Liver (tissue), 9 donors: ENCODE results near the gene CRYBG1. TPM values are rescaled to one million over a fixed set of nuclear protein-coding genes. Genes with fewer than 3 reads are reported as not detected.

ENCODE experiments used
- DNase-seq: peaks from one replicate; pipeline ENCODE4 v3.0.0-alpha.2; 2017; ENCODE audit warnings: low spot score
- H3K27ac ChIP-seq, 2 donors: one replicate each; pipeline ENCODE4 v1.7.0; 2013; ENCODE audit warnings: inconsistent platforms in 2 of 2, low read length in 2 of 2, control low read depth in 1 of 2, low read depth in 1 of 2, mild to moderate bottlenecking in 1 of 2
- H3K27me3 ChIP-seq, 4 donors: one replicate each; pipeline versions ENCODE4 v1.6.1 to v1.7.0; 2013; ENCODE audit warnings: low read length in 3 of 4, inconsistent platforms in 1 of 4, mild to moderate bottlenecking in 1 of 4, moderate library complexity in 1 of 4; ENCODE audit not compliant: control insufficient read depth in 4 of 4, insufficient read depth in 4 of 4
- H3K36me3 ChIP-seq, 4 donors: one replicate each; pipeline versions ENCODE4 v1.6.1 to v1.7.0; 2013; ENCODE audit warnings: low read length in 3 of 4, mild to moderate bottlenecking in 3 of 4, low read depth in 1 of 4, moderate library complexity in 1 of 4; ENCODE audit not compliant: control insufficient read depth in 4 of 4, insufficient read depth in 3 of 4
- H3K4me1 ChIP-seq, 4 donors: one replicate each; pipeline versions ENCODE4 v1.6.1 to v1.7.0; 2013; ENCODE audit warnings: low read length in 3 of 4, mild to moderate bottlenecking in 3 of 4, moderate library complexity in 1 of 4; ENCODE audit not compliant: control insufficient read depth in 4 of 4, insufficient read depth in 4 of 4
- H3K4me3 ChIP-seq, 3 donors: one replicate each; pipeline versions ENCODE4 v1.6.1 to v1.7.0; 2013; ENCODE audit warnings: low read length in 3 of 3, control low read depth in 1 of 3, low read depth in 1 of 3, mild to moderate bottlenecking in 1 of 3
- H3K9ac ChIP-seq, 2 donors: one replicate each; pipeline ENCODE4 v1.7.0; 2013; ENCODE audit warnings: low read length in 2 of 2, mild to moderate bottlenecking in 2 of 2, moderate library complexity in 2 of 2, control low read depth in 1 of 2, low read depth in 1 of 2
- H3K9me3 ChIP-seq, 4 donors: one replicate each; pipeline versions ENCODE4 v1.6.1 to v1.7.0; 2013; ENCODE audit warnings: low read length in 3 of 4; ENCODE audit not compliant: control insufficient read depth in 4 of 4
- ATF3 ChIP-seq: IDR thresholded peaks from 2 replicates; pipeline ENCODE4 v1.6.1; 2016; ENCODE audit warnings: antibody characterized with exemption
- EGR1 ChIP-seq, 2 donors: IDR thresholded peaks; 2 replicates each; pipeline ENCODE4 v1.6.1; 2016 to 2018; ENCODE audit warnings: antibody characterized with exemption in 2 of 2, low read depth in 2 of 2
- FOXA1 ChIP-seq: IDR thresholded peaks from 2 replicates; pipeline ENCODE4 v1.6.1; 2016; ENCODE audit warnings: antibody characterized with exemption
- FOXA2 ChIP-seq: IDR thresholded peaks from 2 replicates; pipeline ENCODE4 v1.6.1; 2016; ENCODE audit warnings: antibody characterized with exemption
- GABPA ChIP-seq, 2 donors: IDR thresholded peaks in 1 of 2; conservative IDR thresholded peaks in 1 of 2; 2 replicates each; pipeline ENCODE4 v1.6.1; 2016; ENCODE audit warnings: antibody characterized with exemption in 2 of 2, mild to moderate bottlenecking in 1 of 2, moderate library complexity in 1 of 2
- HNF4G ChIP-seq: IDR thresholded peaks from 2 replicates; pipeline ENCODE4 v1.6.1; 2016; ENCODE audit warnings: antibody characterized with exemption
- JUND ChIP-seq, 2 donors: IDR thresholded peaks; 2 replicates each; pipeline ENCODE4 v1.6.1; 2016; ENCODE audit warnings: antibody characterized with exemption in 2 of 2
- MAX ChIP-seq: IDR thresholded peaks from 2 replicates; pipeline ENCODE4 v1.6.1; 2016; ENCODE audit warnings: antibody characterized with exemption
- NR2F2 ChIP-seq: IDR thresholded peaks from 2 replicates; pipeline ENCODE4 v1.6.1; 2016; ENCODE audit warnings: antibody characterized with exemption
- RAD21 ChIP-seq, 2 donors: IDR thresholded peaks; 2 replicates each; pipeline ENCODE4 v1.6.1; 2016; ENCODE audit warnings: antibody characterized with exemption in 2 of 2, mild to moderate bottlenecking in 2 of 2
- REST ChIP-seq: IDR thresholded peaks from 2 replicates; pipeline ENCODE4 v1.6.1; 2016; ENCODE audit warnings: antibody characterized with exemption, mild to moderate bottlenecking
- RXRA ChIP-seq, 2 donors: IDR thresholded peaks; 2 replicates each; pipeline ENCODE4 v1.6.1; 2017 to 2018; ENCODE audit warnings: antibody characterized with exemption in 2 of 2, mild to moderate bottlenecking in 1 of 2
- SP1 ChIP-seq: IDR thresholded peaks from 2 replicates; pipeline ENCODE4 v1.6.1; 2018; ENCODE audit warnings: antibody characterized with exemption, mild to moderate bottlenecking
- TAF1 ChIP-seq: conservative IDR thresholded peaks from 2 replicates; pipeline ENCODE4 v1.6.1; 2016; ENCODE audit warnings: antibody characterized with exemption, mild to moderate bottlenecking
- WGBS: extraction: QIAGEN DNeasy Blood & Tissue Kit; methylation state at CpG from one replicate; pipeline ENCODE4 v1.1.7; 2013; 5-methylcytosine and 5-hydroxymethylcytosine counted together
- polyA plus RNA-seq, 2 donors: library from polyadenylated mRNA; stranded (reverse) in 1 of 2; unstranded in 1 of 2; fragments of 200-250 nt in 1 of 2; fragments of >200 nt in 1 of 2; fragmentation: Nextera tagmentation in 1 of 2; extraction: Ambion mirVana in 1 of 2; gene quantifications; one replicate each; pipeline versions ENCODE4 v1.2.1 to v1.2.3, GENCODE V29; 2013 to 2015
- total RNA-seq, 2 donors: library from RNA; depleted of rRNA; stranded (reverse); fragments of >200 nt; gene quantifications; one replicate each; pipeline ENCODE4 v1.2.3, GENCODE V29; 2014
- TF ChIP-seq, protein P1 (sequence below): IDR thresholded peaks from 2 replicates; pipeline ENCODE4 v1.6.1; 2016; ENCODE audit warnings: antibody characterized with exemption
- TF ChIP-seq, protein P2 (sequence below): fragments of 150-350 bp; IDR thresholded peaks from 2 replicates; pipeline ENCODE4 v1.5.1; 2017; ENCODE audit warnings: improper control_type of control experiment, low read depth, low read length; ENCODE audit not compliant: missing input control
- donor health status: healthy.
- donor health status: healthy.
- donor health status: healthy.
- donor health status: healthy.
- donor health status: healthy.

CRYBG1 gene
- total and polyA plus RNA-seq, 4 donors: 2.3 to 8.7 (median 4.0) TPM

GRCh38 chr6:106612671-106613416 lies 252.3 kb downstream of the CRYBG1 start (continued):
- TF ChIP-seq GABPA (IDR thresholded peaks at IDR 0.05 in 1 of 2, conservative IDR thresholded peaks at IDR 0.05 in 1 of 2): no peak
- no peak for TF ChIP-seq JUND (IDR thresholded peaks at IDR 0.05)
- TF ChIP-seq EGR1 (IDR thresholded peaks at IDR 0.05; ENCODE audit: low read depth in 2 of 2): no peak
- TF ChIP-seq FOXA2: no peak

GRCh38 chr6:106613590-106613989 lies 253.1 kb downstream of the CRYBG1 start:
- no peak overlapping the region for H3K9ac ChIP-seq
- DNase-seq: no peak
- no peaks in the 10 kb centered on the region for H3K4me1 ChIP-seq
- TF ChIP-seq GABPA (IDR thresholded peaks at IDR 0.05 in 1 of 2, conservative IDR thresholded peaks at IDR 0.05 in 1 of 2): no peak
- no peak for TF ChIP-seq SP1
- TF ChIP-seq RAD21 (IDR thresholded peaks at IDR 0.05): no peak
- no peak for TF ChIP-seq FOXA2
- TF ChIP-seq NR2F2: no peak
- TF ChIP-seq JUND (IDR thresholded peaks at IDR 0.05): no peak
- TF ChIP-seq, protein P1, sequence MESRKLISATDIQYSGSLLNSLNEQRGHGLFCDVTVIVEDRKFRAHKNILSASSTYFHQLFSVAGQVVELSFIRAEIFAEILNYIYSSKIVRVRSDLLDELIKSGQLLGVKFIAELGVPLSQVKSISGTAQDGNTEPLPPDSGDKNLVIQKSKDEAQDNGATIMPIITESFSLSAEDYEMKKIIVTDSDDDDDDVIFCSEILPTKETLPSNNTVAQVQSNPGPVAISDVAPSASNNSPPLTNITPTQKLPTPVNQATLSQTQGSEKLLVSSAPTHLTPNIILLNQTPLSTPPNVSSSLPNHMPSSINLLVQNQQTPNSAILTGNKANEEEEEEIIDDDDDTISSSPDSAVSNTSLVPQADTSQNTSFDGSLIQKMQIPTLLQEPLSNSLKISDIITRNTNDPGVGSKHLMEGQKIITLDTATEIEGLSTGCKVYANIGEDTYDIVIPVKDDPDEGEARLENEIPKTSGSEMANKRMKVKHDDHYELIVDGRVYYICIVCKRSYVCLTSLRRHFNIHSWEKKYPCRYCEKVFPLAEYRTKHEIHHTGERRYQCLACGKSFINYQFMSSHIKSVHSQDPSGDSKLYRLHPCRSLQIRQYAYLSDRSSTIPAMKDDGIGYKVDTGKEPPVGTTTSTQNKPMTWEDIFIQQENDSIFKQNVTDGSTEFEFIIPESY: no peak
- TF ChIP-seq EGR1 (IDR thresholded peaks at IDR 0.05; ENCODE audit: low read depth in 2 of 2): no peak
- TF ChIP-seq, protein P2, sequence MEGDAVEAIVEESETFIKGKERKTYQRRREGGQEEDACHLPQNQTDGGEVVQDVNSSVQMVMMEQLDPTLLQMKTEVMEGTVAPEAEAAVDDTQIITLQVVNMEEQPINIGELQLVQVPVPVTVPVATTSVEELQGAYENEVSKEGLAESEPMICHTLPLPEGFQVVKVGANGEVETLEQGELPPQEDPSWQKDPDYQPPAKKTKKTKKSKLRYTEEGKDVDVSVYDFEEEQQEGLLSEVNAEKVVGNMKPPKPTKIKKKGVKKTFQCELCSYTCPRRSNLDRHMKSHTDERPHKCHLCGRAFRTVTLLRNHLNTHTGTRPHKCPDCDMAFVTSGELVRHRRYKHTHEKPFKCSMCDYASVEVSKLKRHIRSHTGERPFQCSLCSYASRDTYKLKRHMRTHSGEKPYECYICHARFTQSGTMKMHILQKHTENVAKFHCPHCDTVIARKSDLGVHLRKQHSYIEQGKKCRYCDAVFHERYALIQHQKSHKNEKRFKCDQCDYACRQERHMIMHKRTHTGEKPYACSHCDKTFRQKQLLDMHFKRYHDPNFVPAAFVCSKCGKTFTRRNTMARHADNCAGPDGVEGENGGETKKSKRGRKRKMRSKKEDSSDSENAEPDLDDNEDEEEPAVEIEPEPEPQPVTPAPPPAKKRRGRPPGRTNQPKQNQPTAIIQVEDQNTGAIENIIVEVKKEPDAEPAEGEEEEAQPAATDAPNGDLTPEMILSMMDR: no peak
- TF ChIP-seq MAX: no peak
- TF ChIP-seq RXRA (IDR thresholded peaks at IDR 0.05): no peak
- no peak for TF ChIP-seq FOXA1
- no peak for TF ChIP-seq TAF1
- no peak for TF ChIP-seq HNF4G
- TF ChIP-seq REST: no peak
- TF ChIP-seq ATF3: no peak
- no peak overlapping the region for H3K27ac ChIP-seq
- no peak overlapping the region for H3K4me3 ChIP-seq
- peaks cover 0 to 5% (median 4%) of the 10 kb centered on the region in 4 donors for H3K36me3 ChIP-seq
- WGBS: 96% methylated on average over 1 of the region's 1 CpG
- H3K27me3 ChIP-seq: no peaks in the 10 kb centered on the region
- H3K9me3 ChIP-seq: no peaks in the 10 kb centered on the region
